ENCODE measurements around the gene SLC6A1.

DNA sequence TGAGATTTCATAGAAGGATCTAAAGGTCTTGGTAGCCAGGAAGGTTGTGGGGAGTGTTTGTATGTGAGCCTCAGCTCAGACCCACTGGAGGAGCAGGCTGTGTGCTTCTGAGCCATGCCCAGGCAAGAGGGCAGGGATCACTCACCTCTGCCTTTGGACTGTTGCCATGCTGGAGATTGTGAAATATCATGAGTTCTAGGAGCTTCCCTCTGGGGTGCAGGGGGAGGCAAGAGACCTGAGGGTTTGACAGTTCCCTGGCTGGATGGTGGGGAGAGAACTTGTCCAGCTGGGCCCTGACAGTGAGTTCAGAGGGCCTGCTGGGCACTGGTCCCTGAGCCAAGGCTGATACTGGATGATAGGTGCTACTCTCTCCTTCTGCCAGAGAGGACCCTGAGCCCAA is 6.0 kb downstream of the SLC6A1 start:
- TF ChIP-seq GLIS3 (CRISPR knock-in tag; IDR thresholded peaks at IDR 0.05), result no peak
- TF ChIP-seq ARNTL (CRISPR knock-in tag; IDR thresholded peaks at IDR 0.05; ENCODE audit: borderline replicate concordance, low read depth), result no peak
- TF ChIP-seq BACH2 (CRISPR knock-in tag; IDR thresholded peaks at IDR 0.05; ENCODE audit: borderline replicate concordance), result no peak
- TF ChIP-seq, protein P1, sequence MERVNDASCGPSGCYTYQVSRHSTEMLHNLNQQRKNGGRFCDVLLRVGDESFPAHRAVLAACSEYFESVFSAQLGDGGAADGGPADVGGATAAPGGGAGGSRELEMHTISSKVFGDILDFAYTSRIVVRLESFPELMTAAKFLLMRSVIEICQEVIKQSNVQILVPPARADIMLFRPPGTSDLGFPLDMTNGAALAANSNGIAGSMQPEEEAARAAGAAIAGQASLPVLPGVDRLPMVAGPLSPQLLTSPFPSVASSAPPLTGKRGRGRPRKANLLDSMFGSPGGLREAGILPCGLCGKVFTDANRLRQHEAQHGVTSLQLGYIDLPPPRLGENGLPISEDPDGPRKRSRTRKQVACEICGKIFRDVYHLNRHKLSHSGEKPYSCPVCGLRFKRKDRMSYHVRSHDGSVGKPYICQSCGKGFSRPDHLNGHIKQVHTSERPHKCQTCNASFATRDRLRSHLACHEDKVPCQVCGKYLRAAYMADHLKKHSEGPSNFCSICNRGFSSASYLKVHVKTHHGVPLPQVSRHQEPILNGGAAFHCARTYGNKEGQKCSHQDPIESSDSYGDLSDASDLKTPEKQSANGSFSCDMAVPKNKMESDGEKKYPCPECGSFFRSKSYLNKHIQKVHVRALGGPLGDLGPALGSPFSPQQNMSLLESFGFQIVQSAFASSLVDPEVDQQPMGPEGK (CRISPR knock-in tag; IDR thresholded peaks at IDR 0.05; ENCODE audit: borderline replicate concordance), result no peak
- TF ChIP-seq ZNF8 (CRISPR knock-in tag; IDR thresholded peaks at IDR 0.05), result no peak
- TF ChIP-seq TCF4 (CRISPR knock-in tag; IDR thresholded peaks at IDR 0.05; ENCODE audit: borderline replicate concordance), result no peak
- TF ChIP-seq, protein P2, sequence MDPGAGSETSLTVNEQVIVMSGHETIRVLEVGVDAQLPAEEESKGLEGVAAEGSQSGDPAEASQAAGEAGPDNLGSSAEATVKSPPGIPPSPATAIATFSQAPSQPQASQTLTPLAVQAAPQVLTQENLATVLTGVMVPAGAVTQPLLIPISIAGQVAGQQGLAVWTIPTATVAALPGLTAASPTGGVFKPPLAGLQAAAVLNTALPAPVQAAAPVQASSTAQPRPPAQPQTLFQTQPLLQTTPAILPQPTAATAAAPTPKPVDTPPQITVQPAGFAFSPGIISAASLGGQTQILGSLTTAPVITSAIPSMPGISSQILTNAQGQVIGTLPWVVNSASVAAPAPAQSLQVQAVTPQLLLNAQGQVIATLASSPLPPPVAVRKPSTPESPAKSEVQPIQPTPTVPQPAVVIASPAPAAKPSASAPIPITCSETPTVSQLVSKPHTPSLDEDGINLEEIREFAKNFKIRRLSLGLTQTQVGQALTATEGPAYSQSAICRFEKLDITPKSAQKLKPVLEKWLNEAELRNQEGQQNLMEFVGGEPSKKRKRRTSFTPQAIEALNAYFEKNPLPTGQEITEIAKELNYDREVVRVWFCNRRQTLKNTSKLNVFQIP (CRISPR knock-in tag; IDR thresholded peaks at IDR 0.05; ENCODE audit: borderline replicate concordance, low read depth), result no peak
- no peak for TF ChIP-seq OSR1 (CRISPR knock-in tag; IDR thresholded peaks at IDR 0.05)
- TF ChIP-seq RARB (CRISPR knock-in tag; IDR thresholded peaks at IDR 0.05), result no peak
- no peak for TF ChIP-seq CSDC2 (CRISPR knock-in tag; IDR thresholded peaks at IDR 0.05)
